Smooth muscle cell (in vitro differentiated cells): ENCODE data around the gene GGT6. TPM values are rescaled to one million over a fixed set of nuclear protein-coding genes. Genes with fewer than 3 reads are reported as not detected.

Experiments
- DNase-seq: peaks from one replicate; lab custom pipeline; 2025; ENCODE audit not compliant: unreplicated experiment; lab: John Stamatoyannopoulos, UW
- H2AFZ ChIP-seq: fragments of 200-600 bp; sonication (generic); 2 replicates; pipeline ENCODE4 v1.6.0; 2016; ENCODE audit warnings: antibody characterized with exemption, low read depth, mild to moderate bottlenecking
- H3F3A ChIP-seq: fragments of 200-600 bp; sonication (generic); 2 replicates; pipeline ENCODE4 v1.6.0; 2017; ENCODE audit warnings: antibody characterized with exemption, low read depth
- H3K27ac ChIP-seq: fragments of 200-600 bp; sonication (generic); 2 replicates; pipeline ENCODE4 v1.5.1; 2016; ENCODE audit warnings: low read depth, mild to moderate bottlenecking
- H3K27me3 ChIP-seq: fragments of 200-600 bp; sonication (generic); 2 replicates; pipeline ENCODE4 v1.6.1; 2016; ENCODE audit warnings: low read depth, mild to moderate bottlenecking
- H3K36me3 ChIP-seq: fragments of 200-600 bp; sonication (generic); 2 replicates; pipeline ENCODE4 v1.5.1; 2016; ENCODE audit warnings: low read depth
- H3K4me1 ChIP-seq: fragments of 200-600 bp; sonication (generic); 2 replicates; pipeline ENCODE4 v1.5.1; 2016; ENCODE audit warnings: low read depth
- H3K4me2 ChIP-seq: fragments of 200-600 bp; sonication (generic); 2 replicates; pipeline ENCODE4 v1.6.0; 2016; ENCODE audit warnings: mild to moderate bottlenecking
- H3K4me3 ChIP-seq: fragments of 200-600 bp; sonication (generic); 2 replicates; pipeline ENCODE4 v1.5.1; 2016; ENCODE audit warnings: mild to moderate bottlenecking
- H3K79me2 ChIP-seq: fragments of 200-600 bp; sonication (generic); 2 replicates; pipeline ENCODE4 v1.6.0; 2016; ENCODE audit warnings: low read depth, mild to moderate bottlenecking
- H3K9ac ChIP-seq: fragments of 200-600 bp; sonication (generic); 2 replicates; pipeline ENCODE4 v1.6.0; 2016; ENCODE audit warnings: low read depth
- H3K9me3 ChIP-seq: fragments of 200-600 bp; sonication (generic); replicated peaks from 2 replicates; pipeline ENCODE4 v1.5.1; 2016; ENCODE audit warnings: low read depth
- H4K20me1 ChIP-seq: fragments of 200-600 bp; sonication (generic); 2 replicates; pipeline ENCODE4 v1.6.0; 2016; ENCODE audit warnings: low read depth
- CTCF ChIP-seq: fragments of 200-600 bp; sonication (generic); IDR thresholded peaks from 2 replicates; pipeline ENCODE4 v1.5.1; 2017; ENCODE audit warnings: borderline replicate concordance, mild to moderate bottlenecking, antibody characterized with exemption; ENCODE audit not compliant: insufficient read depth, poor library complexity, severe bottlenecking
- WGBS: methylation state at CpG from one replicate; pipeline ENCODE4 v1.1.7; 2016; ENCODE audit warnings: low lambda C conversion rate; 5-methylcytosine and 5-hydroxymethylcytosine counted together
- polyA plus RNA-seq: library from polyadenylated mRNA; unstranded; fragments of >200 nt; fragmentation: Nextera tagmentation; extraction: Ambion mirVana; gene quantifications from 2 replicates; pipeline ENCODE4 v1.2.1, GENCODE V29; 2016
- total RNA-seq: library from RNA; depleted of rRNA; stranded (reverse); fragments of >200 nt; gene quantifications from 2 replicates; pipeline ENCODE4 v1.2.3, GENCODE V29; 2014

GGT6 gene
- total and polyA plus RNA-seq, 2 experiments from 2014 or later = 0.27 TPM; not detected in 1

GRCh38 chr17:4522661-4523060 is 37.7 kb downstream of the GGT6 start:
- H3F3A ChIP-seq = no peaks in the 10 kb centered on the region
- no peak for DNase-seq
- no peaks in the 10 kb centered on the region for H4K20me1 ChIP-seq
- no peaks in the 10 kb centered on the region for H3K9me3 ChIP-seq
- no peak overlapping the region for H3K4me2 ChIP-seq
- no peak overlapping the region for H3K27ac ChIP-seq
- H3K4me3 ChIP-seq = no peak overlapping the region
- H3K79me2 ChIP-seq = no peaks in the 10 kb centered on the region
- TF ChIP-seq CTCF = no peak
- H3K4me1 ChIP-seq = peaks cover 8% of the 10 kb centered on the region
- no peaks in the 10 kb centered on the region for H3K36me3 ChIP-seq
- WGBS = 92% methylated on average over 6 of the region's 6 CpGs
- no peak overlapping the region for H2AFZ ChIP-seq
- H3K9ac ChIP-seq = no peak overlapping the region
- no peaks in the 10 kb centered on the region for H3K27me3 ChIP-seq

GRCh38 chr17:4520894-4521600 is 39.3 kb downstream of the GGT6 start:
- Histone ChIP-seq H3K27ac (no peak overlapping the region), H3F3A (no peaks in the 10 kb centered on the region), H3K4me1 (peaks cover 8% of the 10 kb centered on the region), H3K79me2 (no peaks in the 10 kb centered on the region), H4K20me1 (no peaks in the 10 kb centered on the region), H3K4me3 (no peak overlapping the region), H3K36me3 (no peaks in the 10 kb centered on the region), H3K4me2 (no peak overlapping the region), H3K9ac (no peak overlapping the region), H3K27me3 (no peaks in the 10 kb centered on the region), H2AFZ (no peak overlapping the region), H3K9me3 (no peaks in the 10 kb centered on the region)
- no peak for TF ChIP-seq CTCF
- no peak for DNase-seq
- WGBS = 94% methylated on average over 8 of the region's 8 CpGs

GRCh38 chr17:4520060-4520893 is 40.1 kb downstream of the GGT6 start:
- no peak for TF ChIP-seq CTCF
- H3K4me2 ChIP-seq = no peak overlapping the region
- 94% methylated on average over 19 of the region's 19 CpGs for WGBS

More at GRCh38 chr17:4520060-4520893, 40.1 kb downstream of the GGT6 start:
- Histone ChIP-seq H3K79me2 (no peaks in the 10 kb centered on the region), H3K27me3 (no peaks in the 10 kb centered on the region), H3K27ac (no peak overlapping the region), H4K20me1 (no peaks in the 10 kb centered on the region), H3K9ac (no peak overlapping the region), H3K4me1 (peaks cover 13% of the 10 kb centered on the region), H3F3A (no peaks in the 10 kb centered on the region), H3K9me3 (no peaks in the 10 kb centered on the region), H3K4me3 (no peak overlapping the region), H3K36me3 (no peaks in the 10 kb centered on the region), H2AFZ (no peak overlapping the region)
- no peak for DNase-seq
